ENCODE results near the gene RET.

Gene RET

GRCh38 chr10:43074827-43075611 lies 1.9 kb upstream of the RET start:
- no peak for TF ChIP-seq CTCF (IDR thresholded peaks at IDR 0.05; ENCODE audit: low read depth, low read length, poor library complexity, severe bottlenecking)
- no peak for TF ChIP-seq EZH2phosphoT487 (IDR thresholded peaks at IDR 0.05; ENCODE audit: borderline replicate concordance, low read length)
- Histone ChIP-seq H3K27ac (ENCODE audit: low read depth, low read length) (no peak overlapping the region), H3K27me3 (ENCODE audit: control insufficient read depth, low read length) (no peaks in the 10 kb centered on the region), H3K79me2 (ENCODE audit: control insufficient read depth, low read length) (no peaks in the 10 kb centered on the region), H3K36me3 (ENCODE audit: control insufficient read depth, low read length) (no peaks in the 10 kb centered on the region), H4K20me1 (ENCODE audit: control insufficient read depth, insufficient read depth, low read depth, low read length) (no peaks in the 10 kb centered on the region), H3K9me3 (ENCODE audit: control insufficient read depth, insufficient read depth, low read length) (no peaks in the 10 kb centered on the region), H3K4me2 (ENCODE audit: low read length) (no peak overlapping the region), H3K4me1 (ENCODE audit: control insufficient read depth, low read length) (no peaks in the 10 kb centered on the region), H3K9me2 (replicated peaks; ENCODE audit: control insufficient read depth, low read length) (no peaks in the 10 kb centered on the region), H3K4me3 (ENCODE audit: low read length) (no peak overlapping the region), H3F3A (ENCODE audit: control insufficient read depth, insufficient read depth) (no peaks in the 10 kb centered on the region)

GRCh38 chr10:43075612-43076003 lies 1.3 kb upstream of the RET start:
- H3K27me3 ChIP-seq (ENCODE audit: control insufficient read depth, low read length) = no peaks in the 10 kb centered on the region
- H3K9me2 ChIP-seq (replicated peaks; ENCODE audit: control insufficient read depth, low read length) = no peaks in the 10 kb centered on the region
- H3K79me2 ChIP-seq (ENCODE audit: control insufficient read depth, low read length) = no peaks in the 10 kb centered on the region
- no peak for TF ChIP-seq EZH2phosphoT487 (IDR thresholded peaks at IDR 0.05; ENCODE audit: borderline replicate concordance, low read length)
- TF ChIP-seq CTCF (IDR thresholded peaks at IDR 0.05; ENCODE audit: low read depth, low read length, poor library complexity, severe bottlenecking) = peak; percentile 21
- H3K4me2 ChIP-seq (ENCODE audit: low read length) = no peak overlapping the region
- H3K9me3 ChIP-seq (ENCODE audit: control insufficient read depth, insufficient read depth, low read length) = no peaks in the 10 kb centered on the region
- no peaks in the 10 kb centered on the region for H3K36me3 ChIP-seq (ENCODE audit: control insufficient read depth, low read length)
- no peaks in the 10 kb centered on the region for H4K20me1 ChIP-seq (ENCODE audit: control insufficient read depth, insufficient read depth, low read depth, low read length)
- no peaks in the 10 kb centered on the region for H3K4me1 ChIP-seq (ENCODE audit: control insufficient read depth, low read length)
- no peak overlapping the region for H3K27ac ChIP-seq (ENCODE audit: low read depth, low read length)
- no peak overlapping the region for H3K4me3 ChIP-seq (ENCODE audit: low read length)
- H3F3A ChIP-seq (ENCODE audit: control insufficient read depth, insufficient read depth) = no peaks in the 10 kb centered on the region

- no peaks in the 10 kb centered on the region for H3K9me2 ChIP-seq (replicated peaks; ENCODE audit: control insufficient read depth, low read length)
- H3K9me3 ChIP-seq (ENCODE audit: control insufficient read depth, insufficient read depth, low read length) = no peaks in the 10 kb centered on the region
- no peaks in the 10 kb centered on the region for H3K4me1 ChIP-seq (ENCODE audit: control insufficient read depth, low read length)
- no peak overlapping the region for H3K27ac ChIP-seq (ENCODE audit: low read depth, low read length)
- no peaks in the 10 kb centered on the region for H3F3A ChIP-seq (ENCODE audit: control insufficient read depth, insufficient read depth)
- H3K4me3 ChIP-seq (ENCODE audit: low read length) = no peak overlapping the region
- no peaks in the 10 kb centered on the region for H4K20me1 ChIP-seq (ENCODE audit: control insufficient read depth, insufficient read depth, low read depth, low read length)
- TF ChIP-seq CTCF (IDR thresholded peaks at IDR 0.05; ENCODE audit: low read depth, low read length, poor library complexity, severe bottlenecking) (no peak), EZH2phosphoT487 (IDR thresholded peaks at IDR 0.05; ENCODE audit: borderline replicate concordance, low read length) (no peak)
- no peaks in the 10 kb centered on the region for H3K36me3 ChIP-seq (ENCODE audit: control insufficient read depth, low read length)
- H3K27me3 ChIP-seq (ENCODE audit: control insufficient read depth, low read length) = no peaks in the 10 kb centered on the region
- no peak overlapping the region for H3K4me2 ChIP-seq (ENCODE audit: low read length)
- H3K79me2 ChIP-seq (ENCODE audit: control insufficient read depth, low read length) = no peaks in the 10 kb centered on the region
These were observed 476 bp upstream of the RET start for GRCh38 chr10:43076311-43076875.

All from DOHH2 (cell line).